Stimulated activated CD4-positive, alpha-beta T cell treated with anti-CD3 and anti-CD28 coated beads, Interleukin-12 subunit alpha, Interleukin-12 subunit beta, amount 100 ng/mL, for 48 hours (primary cell): ENCODE results near the gene PAX9.
"Not testable (repeated sequence)": the region's sequence is repeated elsewhere in the genome, so short reads cannot be mapped to it uniquely, and the experiment has no call there.

Experiments used
- DNase-seq, 3 donors: peaks; one replicate each; pipeline ENCODE4 v3.0.0-alpha.2; 2020; ENCODE audit warnings: low read depth in 2 of 3, low spot score in 1 of 3

Gene PAX9

GRCh38 chr14:36672095-36672494 is 10.4 kb downstream of the PAX9 start:
- no peak for DNase-seq

GRCh38 chr14:36674659-36675058 is 13.0 kb downstream of the PAX9 start:
- no peak for DNase-seq

GRCh38 chr14:36675581-36675980 is 13.9 kb downstream of the PAX9 start:
- no peak for DNase-seq

- no peak for DNase-seq
Observed at GRCh38 chr14:36676236-36676635, 14.6 kb downstream of the PAX9 start.

- no peak for DNase-seq
Observed at GRCh38 chr14:36682338-36682737, 20.7 kb downstream of the PAX9 start.

GRCh38 chr14:36683083-36683724 is 21.5 kb downstream of the PAX9 start:
- no peak for DNase-seq

GRCh38 chr14:36684946-36685345 is 23.3 kb downstream of the PAX9 start:
- DNase-seq = no peak

GRCh38 chr14:36690311-36691040 is 28.8 kb downstream of the PAX9 start:
- no peak for DNase-seq

GRCh38 chr14:36699420-36699819 is 37.8 kb downstream of the PAX9 start:
- DNase-seq = not testable (repeated sequence)

- DNase-seq = no peak
Observed at GRCh38 chr14:36700651-36701050, 39.0 kb downstream of the PAX9 start.

- DNase-seq = no peak
Observed at GRCh38 chr14:36701132-36701531, 39.5 kb downstream of the PAX9 start.

- DNase-seq = no peak
Observed at GRCh38 chr14:36702474-36702873, 40.8 kb downstream of the PAX9 start.

GRCh38 chr14:36707570-36707969 is 45.9 kb downstream of the PAX9 start:
- no peak for DNase-seq

GRCh38 chr14:36713960-36714703 is 52.5 kb downstream of the PAX9 start:
- DNase-seq = no peak

- DNase-seq = no peak
Observed at GRCh38 chr14:36716614-36717184, 55.0 kb downstream of the PAX9 start.

- no peak for DNase-seq
Observed at GRCh38 chr14:36717363-36717762, 55.7 kb downstream of the PAX9 start.

GRCh38 chr14:36718216-36718615 is 56.6 kb downstream of the PAX9 start:
- no peak for DNase-seq

- no peak for DNase-seq
Observed at GRCh38 chr14:36719823-36720222, 58.2 kb downstream of the PAX9 start.

- DNase-seq = no peak
Observed at GRCh38 chr14:36720657-36721056, 59.0 kb downstream of the PAX9 start.

GRCh38 chr14:36721877-36722276 is 60.2 kb downstream of the PAX9 start:
- no peak for DNase-seq

- DNase-seq = no peak
Observed at GRCh38 chr14:36723530-36723929, 61.9 kb downstream of the PAX9 start.

GRCh38 chr14:36724162-36724561 is 62.5 kb downstream of the PAX9 start:
- no peak for DNase-seq
